ENCODE data around the gene TMEM69.
"Not testable (repeated sequence)": the region's sequence is repeated elsewhere in the genome, so short reads cannot be mapped to it uniquely, and the experiment has no call there.

Gene TMEM69

DNA sequence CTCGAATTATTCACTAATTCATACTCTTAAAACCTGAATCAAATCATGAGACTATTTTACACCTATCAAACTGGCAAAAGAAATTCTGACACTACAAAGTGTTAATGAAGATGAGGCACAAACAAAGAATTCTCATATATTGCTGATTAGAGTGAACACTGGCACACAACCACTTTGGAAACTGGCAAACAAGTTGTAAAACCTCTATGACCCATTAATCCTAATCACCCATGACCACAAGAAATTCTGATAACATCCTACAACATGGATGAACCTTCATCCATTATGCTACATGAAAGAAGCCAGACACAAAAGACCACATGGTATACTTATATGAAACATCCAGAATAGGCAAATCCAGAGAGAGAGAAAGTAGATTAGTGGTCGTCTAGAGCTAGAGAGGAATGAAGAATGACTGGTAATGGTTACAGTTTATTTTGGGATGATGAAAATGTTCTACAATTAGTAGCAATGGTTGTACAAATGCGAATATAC, 10.2 kb upstream of the TMEM69 start:
- DNase-seq (ENCODE audit: low read depth in 1 of 2, low spot score in 1 of 2), result no peak

DNA sequence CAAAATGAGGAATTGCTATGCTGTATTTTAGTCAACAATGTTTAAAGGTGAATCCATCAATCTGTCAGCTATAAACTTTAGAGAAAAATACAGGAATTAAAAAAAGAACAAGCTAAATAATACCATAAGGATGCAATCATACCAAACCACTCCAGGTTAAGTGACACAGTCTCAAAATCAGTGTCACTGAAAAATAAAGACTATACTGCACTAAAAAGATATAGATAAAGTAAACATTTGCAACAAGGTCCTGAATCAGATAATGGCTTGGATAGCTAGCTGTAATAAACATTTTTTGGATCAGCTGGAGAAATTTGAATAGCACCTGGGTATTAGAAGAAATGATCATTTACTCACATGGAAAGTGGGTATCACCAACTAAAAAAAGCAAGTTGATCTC, 9.5 kb upstream of the TMEM69 start:
- DNase-seq (ENCODE audit: low read depth in 1 of 2, low spot score in 1 of 2), result no peak

- DNase-seq (ENCODE audit: low read depth in 1 of 2, low spot score in 1 of 2), result no peak
These were observed 8.9 kb upstream of the TMEM69 start for GRCh38 chr1:45679123-45679522.

GRCh38 chr1:45682942-45683341, 5.0 kb upstream of the TMEM69 start:
- DNase-seq (ENCODE audit: low read depth in 1 of 2, low spot score in 1 of 2), result no peak

DNA sequence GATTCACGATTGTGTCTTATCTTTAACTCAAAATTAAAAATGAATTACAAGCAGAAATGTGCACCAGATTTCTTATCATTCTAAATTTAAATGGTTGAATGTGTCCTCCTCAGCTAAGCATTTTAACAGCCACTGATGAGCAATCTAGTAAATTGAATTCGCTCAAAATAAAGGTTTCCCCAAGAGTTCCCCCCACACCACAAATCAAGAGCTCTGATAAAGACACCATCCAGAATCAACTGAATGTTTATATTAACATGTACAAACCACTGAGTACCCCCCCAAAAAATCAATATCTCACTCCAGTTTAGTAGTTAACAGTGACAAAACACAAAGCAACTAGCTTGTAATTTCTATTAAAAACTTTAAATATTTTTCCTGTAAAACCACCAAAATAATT, 3.6 kb upstream of the TMEM69 start:
- DNase-seq (ENCODE audit: low read depth in 1 of 2, low spot score in 1 of 2), result no peak

DNA sequence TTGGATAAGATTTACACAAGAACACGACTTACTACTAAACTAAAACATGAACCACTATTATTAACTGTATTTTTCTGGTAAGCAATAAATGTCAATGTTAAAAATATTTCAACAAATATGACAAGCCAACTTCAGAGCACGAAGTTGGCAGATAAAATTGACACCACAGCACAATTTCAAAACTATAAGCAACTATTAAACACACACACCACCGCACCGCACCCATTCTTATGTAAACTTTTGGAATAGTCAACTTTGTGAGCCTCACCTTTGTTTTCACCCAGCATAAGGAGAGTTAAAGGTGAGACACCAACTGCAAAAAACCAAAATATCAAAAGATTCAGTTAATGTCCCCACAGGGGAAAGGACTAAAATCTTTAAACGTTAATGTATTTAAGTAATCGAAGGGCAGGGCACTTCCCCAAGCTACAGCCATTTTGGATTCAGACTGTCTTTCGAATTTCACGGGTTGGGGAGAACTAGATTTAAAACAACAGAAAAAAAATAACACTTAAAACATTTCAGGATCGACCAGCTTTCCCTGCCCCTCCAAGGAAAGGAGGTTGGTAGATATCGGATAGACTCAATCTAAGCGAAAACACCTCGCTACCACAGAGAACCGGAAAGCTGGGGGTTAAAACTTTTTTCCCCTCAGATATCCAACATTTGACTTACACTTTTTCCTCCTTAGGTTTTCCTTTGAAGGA, 2.5 kb upstream of the TMEM69 start:
- no peak for DNase-seq (ENCODE audit: low read depth in 1 of 2, low spot score in 1 of 2)

DNA sequence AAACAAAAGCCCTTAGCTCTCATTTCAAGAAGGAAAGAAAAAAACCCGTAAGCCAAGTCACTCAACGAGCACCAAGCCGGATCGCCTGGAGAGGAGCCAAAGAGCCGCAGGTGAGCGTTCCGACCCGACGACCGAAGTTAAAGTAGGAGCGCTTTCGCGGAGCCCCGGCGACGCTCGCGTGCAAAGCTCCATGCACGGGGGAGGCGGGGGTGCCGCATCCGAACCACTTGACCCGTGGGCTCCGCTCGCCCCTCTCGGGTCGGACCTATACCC, 2.0 kb upstream of the TMEM69 start:
- peak; percentile 17 to 43 for DNase-seq (ENCODE audit: low read depth in 1 of 2, low spot score in 1 of 2)

- peak; percentile 97 for DNase-seq (ENCODE audit: low read depth in 1 of 2, low spot score in 1 of 2)
These were observed 1.5 kb upstream of the TMEM69 start, which contains the start of gene GPBP1L1 for GRCh38 chr1:45686288-45687013. GPBP1L1 (minus strand) TSS chr1:45686533; CDS start chr1:45659087, 27,446 bp downstream.

DNA sequence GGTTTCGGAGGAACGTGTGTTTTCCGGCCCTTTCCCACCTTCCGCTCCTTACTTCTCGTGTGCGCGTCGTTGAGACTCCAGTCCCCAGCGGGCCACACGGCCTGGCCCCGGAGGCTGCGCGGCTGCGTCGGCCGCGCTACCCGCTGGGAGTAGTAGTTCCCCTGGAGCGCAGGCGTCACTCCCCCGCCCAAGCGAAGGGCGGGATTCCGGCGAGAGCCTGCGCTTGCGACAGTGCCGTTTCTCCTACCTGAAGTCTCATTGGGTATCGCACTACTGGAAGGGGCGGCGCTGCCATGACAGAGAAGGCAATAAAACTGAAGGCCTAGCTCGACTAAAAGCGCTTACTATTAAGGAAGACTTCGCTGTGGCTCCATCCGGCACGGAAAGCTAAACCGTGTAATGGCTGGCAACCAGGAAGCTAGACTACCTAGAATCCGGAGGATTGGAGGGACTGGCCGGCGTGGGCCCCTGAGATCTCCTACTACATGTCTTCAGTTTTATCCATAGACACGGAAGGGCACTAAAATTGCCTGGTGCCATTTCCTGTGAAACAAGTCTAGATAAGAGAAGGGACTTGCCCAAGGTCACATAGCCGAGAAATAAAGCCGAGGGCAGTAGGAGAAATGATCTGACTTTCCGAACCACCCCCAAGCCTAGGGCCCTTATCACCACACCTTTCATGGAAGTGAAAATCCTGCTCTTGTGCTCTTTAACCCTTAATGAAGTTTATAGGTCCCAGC, 797 bp upstream of the TMEM69 start:
- DNase-seq (ENCODE audit: low read depth in 1 of 2, low spot score in 1 of 2), result peak; percentile 85 to 96

- not testable (repeated sequence) for DNase-seq (ENCODE audit: low read depth in 1 of 2, low spot score in 1 of 2)
These were observed 5.8 kb downstream of the TMEM69 start for GRCh38 chr1:45693811-45694210.

- no peak for DNase-seq (ENCODE audit: low read depth in 1 of 2, low spot score in 1 of 2)
These were observed 6.8 kb downstream of the TMEM69 start for GRCh38 chr1:45694823-45695222.

DNA sequence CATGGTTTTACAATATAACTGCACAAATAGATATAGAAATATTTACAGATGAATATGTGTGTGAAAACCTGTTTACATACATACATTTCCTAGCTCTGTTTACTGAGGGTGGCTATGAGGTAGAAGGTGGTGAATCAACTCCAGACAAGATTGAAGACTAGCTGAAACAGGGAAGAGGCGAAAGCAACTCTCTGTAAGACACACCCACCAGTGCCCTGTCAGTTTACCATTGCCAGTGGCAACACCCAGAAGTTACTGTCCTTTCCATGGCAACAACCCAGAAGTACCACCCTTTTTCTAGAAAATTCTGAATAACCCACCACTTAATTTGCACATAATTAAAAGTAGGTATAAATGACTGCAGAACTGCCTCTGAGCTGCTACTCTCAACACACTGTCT, 16.7 kb downstream of the TMEM69 start:
- DNase-seq (ENCODE audit: low read depth in 1 of 2, low spot score in 1 of 2), result no peak

DNA sequence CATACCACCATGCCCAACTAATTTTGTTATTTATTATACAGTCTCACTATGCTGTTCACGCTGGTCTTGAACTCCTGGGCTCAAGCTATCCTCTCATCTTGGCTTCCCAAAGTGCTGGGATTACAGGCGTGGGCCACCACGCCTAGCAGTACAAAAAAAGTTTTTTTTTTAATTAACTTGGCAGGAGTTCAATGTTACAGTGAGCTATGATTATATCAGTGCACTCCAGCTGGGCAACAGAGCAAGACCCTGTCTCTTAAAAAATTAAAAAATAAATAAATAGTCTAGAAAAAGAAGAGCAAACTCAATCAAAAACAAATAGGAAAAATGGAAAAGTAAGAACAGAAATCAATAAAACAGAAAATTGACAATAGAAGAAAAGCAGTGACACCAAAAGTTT, 25.7 kb downstream of the TMEM69 start:
- DNase-seq (ENCODE audit: low read depth in 1 of 2, low spot score in 1 of 2), result no peak

DNA sequence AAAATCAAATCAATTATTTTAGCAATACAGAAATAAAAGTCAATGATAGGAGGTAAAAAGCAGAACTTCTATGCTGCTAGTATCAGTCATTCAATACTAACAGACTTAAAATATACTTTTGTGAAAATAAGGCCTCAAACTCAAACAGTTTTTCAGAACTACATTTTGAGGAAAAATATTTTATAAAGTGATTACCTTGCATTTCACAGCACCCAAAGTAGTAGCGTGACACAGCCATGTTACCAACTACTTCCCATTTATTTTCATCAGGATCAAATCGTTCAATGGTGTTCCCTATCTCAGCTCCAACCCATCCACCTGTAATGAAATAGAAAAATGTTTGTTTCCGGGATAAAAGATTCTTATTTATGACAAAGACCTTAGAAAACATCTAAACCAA, 28.7 kb downstream of the TMEM69 start:
- no peak for DNase-seq (ENCODE audit: low read depth in 1 of 2, low spot score in 1 of 2)

- DNase-seq (ENCODE audit: low read depth in 1 of 2, low spot score in 1 of 2), result not testable (repeated sequence)
These were observed 29.4 kb downstream of the TMEM69 start for GRCh38 chr1:45717386-45717785.

DNA sequence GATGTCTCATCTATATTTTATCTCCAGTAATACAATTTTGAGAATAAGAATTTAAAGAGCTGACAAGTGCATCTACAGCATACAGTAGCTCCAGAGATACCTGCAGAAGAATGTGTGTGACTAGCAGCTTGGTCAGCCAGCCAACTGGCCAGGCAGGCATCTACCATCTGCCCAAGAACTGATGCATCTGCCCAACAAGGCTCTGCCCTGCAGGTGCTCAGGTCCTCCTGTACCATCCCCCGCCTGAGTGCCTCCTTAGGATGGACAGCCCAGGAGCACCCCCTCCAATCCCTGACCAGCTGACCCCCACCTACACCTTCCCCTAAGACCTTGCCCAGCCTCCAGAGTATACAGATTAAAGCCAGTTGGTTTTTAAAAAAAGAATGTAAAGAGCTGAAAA, 30.3 kb downstream of the TMEM69 start:
- DNase-seq (ENCODE audit: low read depth in 1 of 2, low spot score in 1 of 2), result no peak

GRCh38 chr1:45721207-45721606, 33.2 kb downstream of the TMEM69 start:
- no peak for DNase-seq (ENCODE audit: low read depth in 1 of 2, low spot score in 1 of 2)

DNA sequence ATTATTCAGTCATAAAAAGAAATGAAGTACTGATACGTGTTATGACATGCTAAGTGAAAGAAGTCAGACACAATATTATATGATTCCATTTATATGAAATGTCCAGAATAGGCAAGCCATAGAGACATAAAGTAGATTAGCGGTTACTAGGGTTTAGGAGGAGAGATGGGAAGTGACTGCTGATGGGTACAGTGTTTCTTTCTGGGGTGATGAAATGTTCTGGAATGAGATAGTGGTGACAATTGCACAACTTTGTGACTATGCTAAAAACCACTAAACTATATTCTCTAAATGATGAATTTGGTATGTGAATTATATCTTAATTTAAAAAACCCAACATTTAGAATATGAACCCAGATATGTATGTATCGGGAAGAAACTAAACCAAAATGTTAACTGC, 34.8 kb downstream of the TMEM69 start:
- no peak for DNase-seq (ENCODE audit: low read depth in 1 of 2, low spot score in 1 of 2)

DNA sequence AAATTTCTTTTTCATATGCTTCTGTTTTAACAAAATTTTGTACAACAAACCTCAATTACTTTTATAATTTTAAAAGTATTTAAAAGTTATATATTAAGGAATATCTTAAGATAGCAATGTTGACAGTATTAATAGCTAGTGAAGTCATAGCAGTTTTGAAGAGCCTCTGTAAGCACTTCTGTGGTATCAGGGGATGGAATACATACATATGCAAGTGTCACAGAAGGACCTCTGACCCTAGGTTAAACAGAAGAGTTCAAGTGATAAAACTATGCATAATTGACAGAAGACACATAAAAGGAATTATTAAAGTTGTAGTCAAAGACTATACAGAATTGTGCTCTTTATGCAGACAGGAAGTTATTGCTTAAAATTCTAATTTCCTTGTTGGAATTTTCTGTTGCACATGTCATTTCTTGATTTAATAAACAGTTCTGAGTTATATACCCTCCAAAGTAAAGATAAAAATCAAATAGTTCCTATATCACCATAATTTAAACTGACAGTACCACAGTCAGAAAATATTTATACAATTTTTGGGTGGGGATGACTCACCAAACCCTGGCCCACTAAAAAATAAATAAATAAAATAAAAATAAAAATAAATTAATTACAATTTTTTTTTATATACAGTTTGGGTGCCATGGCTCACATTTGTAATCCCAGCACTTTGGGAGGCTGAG, 35.4 kb downstream of the TMEM69 start:
- no peak for DNase-seq (ENCODE audit: low read depth in 1 of 2, low spot score in 1 of 2)

- not testable (repeated sequence) for DNase-seq (ENCODE audit: low read depth in 1 of 2, low spot score in 1 of 2)
These were observed 38.0 kb downstream of the TMEM69 start for GRCh38 chr1:45726007-45726406.

GRCh38 chr1:45730075-45730779, 42.2 kb downstream of the TMEM69 start:
- no peak for DNase-seq (ENCODE audit: low read depth in 1 of 2, low spot score in 1 of 2)

Data from activated CD4-positive, alpha-beta T cell treated with anti-CD3 and anti-CD28 coated beads, Interleukin-2, amount 50 U/mL, for 24 hours (primary cell).